GM23248 (cell line): ENCODE measurements around the gene FAT1.

Experiments used
- EZH2 ChIP-seq: fragments of 200-600 bp; sonication (generic); IDR thresholded peaks from 2 replicates; pipeline ENCODE4 v1.6.1; 2018; ENCODE audit warnings: antibody characterized with exemption, mild to moderate bottlenecking; ENCODE audit not compliant: insufficient read depth, poor library complexity, severe bottlenecking
- EZH2phosphoT487 ChIP-seq: fragments of 200-600 bp; sonication (generic); IDR thresholded peaks from 2 replicates; pipeline ENCODE4 v1.6.1; 2018; ENCODE audit warnings: antibody characterized with exemption, moderate library complexity, mild to moderate bottlenecking, low read depth; ENCODE audit not compliant: insufficient read depth

DNA sequence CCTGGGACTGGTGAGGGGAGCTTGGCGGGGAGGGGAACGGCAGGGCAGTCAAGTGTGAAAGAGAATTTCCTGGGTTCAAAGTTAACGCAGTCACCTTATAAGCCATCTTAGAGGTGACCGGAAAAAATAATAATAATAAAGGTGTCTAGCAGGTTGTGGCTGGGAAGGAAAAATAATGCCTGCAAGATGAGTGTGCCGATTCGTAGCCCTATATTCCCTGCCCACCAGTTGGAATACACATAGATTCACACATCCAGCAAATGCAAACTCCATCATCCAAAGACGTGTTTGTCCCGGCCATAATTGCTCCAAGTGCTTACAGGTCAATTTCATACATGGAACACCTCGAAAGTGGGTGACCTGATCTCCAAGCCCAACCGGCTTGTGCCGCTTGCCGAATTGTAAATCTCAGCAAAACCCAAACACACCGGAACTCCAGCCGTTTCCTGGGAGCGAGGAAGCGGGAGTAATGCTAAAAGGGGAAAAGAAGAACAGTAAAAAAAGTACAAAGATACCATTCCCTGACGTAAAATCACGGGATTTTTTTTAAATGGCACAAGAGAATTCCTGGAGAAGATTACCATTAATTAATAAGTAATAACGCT, 1.3 kb upstream of the FAT1 start:
- no peak for TF ChIP-seq EZH2
- no peak for TF ChIP-seq EZH2phosphoT487
